ENCODE measurements around the gene NRL. TPM values are rescaled to one million over a fixed set of nuclear protein-coding genes. Genes with fewer than 3 reads are reported as not detected.

The NRL gene
- total and polyA plus RNA-seq, 9 of the 15 experiments (the other 6 are each of a cell fraction or from before 2014, with no cell fraction given): 0.07 to 2.7 (median 1.4) TPM; not detected in 1

GRCh38 chr14:24114532-24115421 lies at the start of gene NRL, which contains the start of gene DCAF11 (continued):
- TF ChIP-seq ZNF407 (IDR thresholded peaks at IDR 0.05; ENCODE audit: low read depth) (no peak), SP2 (IDR thresholded peaks at IDR 0.05; ENCODE audit: extremely low read depth, low read depth, low read length, poor library complexity, severe bottlenecking) (peak; percentile 70), TRIM24 (IDR thresholded peaks at IDR 0.05) (no peak), CEBPB (tag; IDR thresholded peaks at IDR 0.05) (peak; percentile 72), ZNF740 (CRISPR knock-in tag; IDR thresholded peaks at IDR 0.05) (no peak), ZNF740 (tag; IDR thresholded peaks at IDR 0.05) (no peak), MECOM (CRISPR knock-in tag; IDR thresholded peaks at IDR 0.05) (no peak), SREBF2 (CRISPR knock-in tag; IDR thresholded peaks at IDR 0.05) (no peak), RFX7 (CRISPR knock-in tag; IDR thresholded peaks at IDR 0.05) (no peak), ZNF140 (CRISPR knock-in tag; IDR thresholded peaks at IDR 0.05) (no peak), ZNF224 (CRISPR knock-in tag; IDR thresholded peaks at IDR 0.05) (no peak), TARDBP (IDR thresholded peaks at IDR 0.05) (peak; percentile 70; the same call in 1 of the 2 replicates), HNRNPL (IDR thresholded peaks at IDR 0.05; ENCODE audit: low read depth, low read length) (no peak), NR2C2 (CRISPR knock-in tag; IDR thresholded peaks at IDR 0.05) (no peak), NR2C2 (tag; IDR thresholded peaks at IDR 0.05) (peak; percentile 78; the same call in 1 of the 2 replicates), SMARCA5 (IDR thresholded peaks at IDR 0.05) (no peak), FUS (optimal IDR thresholded peaks at IDR 0.05; ENCODE audit: low read depth, low read length) (no peak), ZBTB43 (CRISPR knock-in tag; IDR thresholded peaks at IDR 0.05) (no peak), SMARCB1 (IDR thresholded peaks at IDR 0.05; ENCODE audit: insufficient read length, low read depth) (no peak), ZNF133 (CRISPR knock-in tag; IDR thresholded peaks at IDR 0.05) (no peak)
